Activated CD8-positive, alpha-beta memory T cell treated with anti-CD3 and anti-CD28 coated beads for 48 hours (primary cell): Measurements from ENCODE around the gene C11orf16.
"Not testable (repeated sequence)": the region's sequence is repeated elsewhere in the genome, so short reads cannot be mapped to it uniquely, and the experiment has no call there.

Experiments used
- DNase-seq, 3 experiments: peaks; one replicate each; pipeline ENCODE4 v3.0.0-alpha.2; 2020; ENCODE audit warnings: low read depth in 2 of 3, low spot score in 2 of 3

Gene C11orf16, protein sequence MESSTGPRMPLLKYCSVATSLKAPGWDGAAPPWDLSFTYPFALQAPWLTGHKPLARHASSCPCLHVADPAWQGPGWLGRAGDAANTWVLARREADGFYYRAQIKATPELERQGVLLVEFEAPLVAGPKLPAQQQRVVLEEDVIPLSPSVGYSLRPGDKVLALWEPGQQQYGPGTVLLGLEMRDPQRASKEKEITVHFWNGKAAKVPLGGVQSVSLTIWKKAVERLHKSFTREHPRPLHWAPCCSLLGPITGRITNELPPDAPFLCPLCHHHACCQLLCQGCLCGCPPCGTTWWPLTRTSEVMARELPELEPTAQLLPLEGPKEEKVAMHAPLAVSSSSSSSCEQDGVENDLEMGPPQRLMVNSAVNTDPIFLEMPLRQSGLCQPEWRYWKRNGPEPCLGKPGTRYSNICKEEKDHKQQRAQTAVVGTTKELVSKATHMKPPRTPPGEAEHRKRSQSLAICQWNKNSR

GRCh38 chr11:8932564-8933180, at the start of gene C11orf16:
C11orf16 (minus strand) TSS chr11:8932947; CDS start chr11:8932308, 639 bp downstream.
- no peak for DNase-seq

- no peak for DNase-seq
Measured at GRCh38 chr11:8980485-8980884, 47.7 kb upstream of the C11orf16 start.

GRCh38 chr11:8979365-8979764, 46.6 kb upstream of the C11orf16 start:
- not testable (repeated sequence) for DNase-seq

- no peak for DNase-seq
Measured at GRCh38 chr11:8973121-8973520, 40.4 kb upstream of the C11orf16 start.

GRCh38 chr11:8971924-8972316, 39.2 kb upstream of the C11orf16 start:
- no peak for DNase-seq

GRCh38 chr11:8971196-8971923, 38.6 kb upstream of the C11orf16 start:
- no peak for DNase-seq

DNA sequence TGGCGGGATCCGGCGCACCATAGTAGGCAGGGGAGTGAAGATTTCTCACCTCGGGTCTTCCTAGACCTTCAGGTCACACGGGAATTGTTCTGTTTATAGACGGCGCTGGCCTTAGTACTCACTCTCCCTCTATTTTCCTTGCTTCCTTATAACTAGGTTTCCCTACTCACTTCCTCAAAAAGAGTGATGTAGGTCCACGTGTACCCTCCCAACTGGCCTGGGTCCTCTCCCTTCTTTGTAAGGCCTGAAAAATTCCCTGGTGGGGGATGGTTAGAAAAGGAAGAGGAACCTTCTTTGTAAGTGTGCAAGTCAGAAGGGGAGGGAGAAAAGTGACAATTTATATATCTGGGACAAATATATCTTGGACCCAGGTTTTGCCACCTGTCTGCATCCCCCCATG, 34.4 kb upstream of the C11orf16 start:
- no peak for DNase-seq

GRCh38 chr11:8964324-8965320, 31.9 kb upstream of the C11orf16 start, which contains the start of gene TMEM9B:
TMEM9B (minus strand) TSS chr11:8964442; CDS start chr11:8964313, 129 bp downstream.
- peak; percentile 72 to 80 (median 77) for DNase-seq

GRCh38 chr11:8963569-8964323, 31.0 kb upstream of the C11orf16 start:
- peak in 2 of 3 experiments; percentile 43 to 54 for DNase-seq

- no peak for DNase-seq
Measured at GRCh38 chr11:8962841-8963240, 30.1 kb upstream of the C11orf16 start.

GRCh38 chr11:8961401-8961800, 28.7 kb upstream of the C11orf16 start:
- DNase-seq: no peak

- DNase-seq: no peak
Measured at GRCh38 chr11:8959546-8960166, 26.9 kb upstream of the C11orf16 start.

- DNase-seq: no peak
Measured at GRCh38 chr11:8956860-8957259, 24.1 kb upstream of the C11orf16 start.

DNA sequence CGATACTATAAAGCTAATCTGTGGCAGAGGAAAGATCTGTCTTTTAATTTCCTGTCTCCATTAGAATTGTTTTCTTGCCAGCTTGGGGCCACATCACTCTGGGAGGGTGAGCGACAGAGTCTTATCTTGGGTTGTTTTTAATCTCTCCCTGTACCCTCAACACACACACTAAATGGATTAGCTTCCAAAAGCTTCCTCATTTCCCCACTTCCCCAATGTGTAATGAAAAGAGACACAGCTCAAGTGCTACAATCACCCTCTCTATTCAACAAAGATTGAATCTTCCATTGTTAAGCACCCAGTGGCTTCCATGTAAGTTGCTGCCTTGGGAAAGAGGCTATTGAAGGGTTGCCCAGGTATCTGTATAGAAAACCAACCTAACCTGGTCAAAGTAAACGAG, 16.1 kb upstream of the C11orf16 start:
- no peak for DNase-seq

GRCh38 chr11:8947230-8947943, 14.6 kb upstream of the C11orf16 start:
- DNase-seq: no peak

- no peak for DNase-seq
Measured at GRCh38 chr11:8942518-8943066, 9.8 kb upstream of the C11orf16 start, which contains the start of gene ASCL3. ASCL3 (minus strand) TSS chr11:8943016; CDS start chr11:8938161, 4,855 bp downstream.

- DNase-seq: no peak
Measured at GRCh38 chr11:8941341-8942103, 8.8 kb upstream of the C11orf16 start.
